Mammary epithelial cell (primary cell): Measurements from ENCODE around the gene TWIST2.

Experiments
- CTCF ChIP-seq, 2 donors: IDR thresholded peaks in 1 of 2; conservative IDR thresholded peaks in 1 of 2; 2 replicates each; pipeline ENCODE4 v1.5.1; 2011 to 2012; ENCODE audit warnings: inconsistent platforms in 2 of 2, low read length in 2 of 2, mild to moderate bottlenecking in 2 of 2, control low read depth in 1 of 2, low read depth in 1 of 2; ENCODE audit not compliant: insufficient read depth in 1 of 2; ENCODE audit errors: extremely low read depth in 1 of 2
- EZH2 ChIP-seq: IDR thresholded peaks from 2 replicates; pipeline ENCODE4 v1.6.1; 2012; ENCODE audit warnings: low read length, inconsistent platforms, borderline replicate concordance

- no peak for TF ChIP-seq CTCF (conservative IDR thresholded peaks at IDR 0.05 in 1 of 2, IDR thresholded peaks at IDR 0.05 in 1 of 2; ENCODE audit: extremely low read depth in 1 of 2, insufficient read depth in 1 of 2, low read depth in 1 of 2, low read length in 2 of 2)
- TF ChIP-seq EZH2, result no peak
Measured at GRCh38 chr2:238850091-238850490, 2.2 kb downstream of the TWIST2 start.
